Thyroid gland (tissue), 4 donors: ENCODE measurements around the gene CD99L2.

Source experiments
- POLR2A ChIP-seq, 2 donors: fragments of 450-650 bp; IDR thresholded peaks; one replicate each; pipeline ENCODE4 v1.6.1; 2017; ENCODE audit warnings: antibody characterized with exemption in 2 of 2, mild to moderate bottlenecking in 2 of 2, moderate library complexity in 1 of 2
- TF ChIP-seq, protein P1 (sequence below), 6 experiments: fragments of 200-600 bp in 3 of 6; fragments of 450-650 bp in 3 of 6; sonication (generic) in 3 of 6; IDR thresholded peaks; one replicate each; pipeline ENCODE4 v1.5.1; 2016 to 2019; ENCODE audit warnings: antibody characterized with exemption in 6 of 6, mild to moderate bottlenecking in 2 of 6, inconsistent platforms in 1 of 6, moderate library complexity in 1 of 6

GRCh38 chrX:150773634-150774033 is 124.8 kb downstream of the CD99L2 start:
- TF ChIP-seq, protein P1, sequence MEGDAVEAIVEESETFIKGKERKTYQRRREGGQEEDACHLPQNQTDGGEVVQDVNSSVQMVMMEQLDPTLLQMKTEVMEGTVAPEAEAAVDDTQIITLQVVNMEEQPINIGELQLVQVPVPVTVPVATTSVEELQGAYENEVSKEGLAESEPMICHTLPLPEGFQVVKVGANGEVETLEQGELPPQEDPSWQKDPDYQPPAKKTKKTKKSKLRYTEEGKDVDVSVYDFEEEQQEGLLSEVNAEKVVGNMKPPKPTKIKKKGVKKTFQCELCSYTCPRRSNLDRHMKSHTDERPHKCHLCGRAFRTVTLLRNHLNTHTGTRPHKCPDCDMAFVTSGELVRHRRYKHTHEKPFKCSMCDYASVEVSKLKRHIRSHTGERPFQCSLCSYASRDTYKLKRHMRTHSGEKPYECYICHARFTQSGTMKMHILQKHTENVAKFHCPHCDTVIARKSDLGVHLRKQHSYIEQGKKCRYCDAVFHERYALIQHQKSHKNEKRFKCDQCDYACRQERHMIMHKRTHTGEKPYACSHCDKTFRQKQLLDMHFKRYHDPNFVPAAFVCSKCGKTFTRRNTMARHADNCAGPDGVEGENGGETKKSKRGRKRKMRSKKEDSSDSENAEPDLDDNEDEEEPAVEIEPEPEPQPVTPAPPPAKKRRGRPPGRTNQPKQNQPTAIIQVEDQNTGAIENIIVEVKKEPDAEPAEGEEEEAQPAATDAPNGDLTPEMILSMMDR (IDR thresholded peaks at IDR 0.05): no peak
- TF ChIP-seq POLR2A (IDR thresholded peaks at IDR 0.05): no peak
